ENCODE results near the gene C2orf80. TPM values are rescaled to one million over a fixed set of nuclear protein-coding genes. Genes with fewer than 3 reads are reported as not detected.
"Not testable (repeated sequence)": the region's sequence is repeated elsewhere in the genome, so short reads cannot be mapped to it uniquely, and the experiment has no call there.

C2orf80 gene
- total and polyA plus RNA-seq, 8 donors: not detected

- DNase-seq: no peak
- peaks cover 0 to 11% of the 10 kb centered on the region in 2 donors for H3K4me1 ChIP-seq
- intact Hi-C loops (cut with DNase I): no loop called here
- H3K4me3 ChIP-seq: no peak overlapping the region
- no peaks in the 10 kb centered on the region for H3K9me3 ChIP-seq
- no peaks in the 10 kb centered on the region for H3K36me3 ChIP-seq
- peaks cover 16 to 32% of the 10 kb centered on the region in 2 donors for H3K27me3 ChIP-seq
- no peak overlapping the region for H3K27ac ChIP-seq
- ATAC-seq: no peak
- no peak for TF ChIP-seq CTCF (IDR thresholded peaks at IDR 0.05)
Measured at GRCh38 chr2:208122248-208122647, 67.6 kb downstream of the C2orf80 start.

GRCh38 chr2:208118918-208119317 lies 70.9 kb downstream of the C2orf80 start:
- no peak for DNase-seq
- no peaks in the 10 kb centered on the region for H3K36me3 ChIP-seq
- no peak overlapping the region for H3K4me3 ChIP-seq
- no peak overlapping the region for H3K27ac ChIP-seq
- H3K9me3 ChIP-seq: no peaks in the 10 kb centered on the region
- ATAC-seq: no peak
- H3K27me3 ChIP-seq: peaks cover 8 to 12% of the 10 kb centered on the region in 2 donors
- intact Hi-C loops (cut with DNase I): no loop called here
- peaks cover 0 to 2% of the 10 kb centered on the region in 2 donors for H3K4me1 ChIP-seq
- TF ChIP-seq CTCF (IDR thresholded peaks at IDR 0.05): no peak

GRCh38 chr2:208117390-208117789 lies 72.4 kb downstream of the C2orf80 start:
- H3K27me3 ChIP-seq: peaks cover 8 to 10% of the 10 kb centered on the region in 2 donors
- ATAC-seq; intact Hi-C loops (cut with DNase I); H3K4me1 ChIP-seq; H3K4me3 ChIP-seq; H3K27ac ChIP-seq; H3K9me3 ChIP-seq; H3K36me3 ChIP-seq; DNase-seq: not testable (repeated sequence)

Other genes starting within 250 kb of the C2orf80 start
- 10 to 100 TPM; 15.1 to 16.0 TPM for gene PLEKHM3, start 164.5 kb downstream of the C2orf80 start, total RNA-seq
- 10 to 100 TPM; 14.4 to 17.9 (median 16.5) TPM for gene PLEKHM3, start 164.5 kb downstream of the C2orf80 start, polyA plus RNA-seq (ENCODE audit: insufficient read length in 6 of 6)
- not detected for gene CRYGD, start 65.5 kb downstream of the C2orf80 start, total RNA-seq
- under 1 TPM in 1 of 6 donors, not detected in 5; 0.24 TPM for gene CRYGD, start 65.5 kb downstream of the C2orf80 start, polyA plus RNA-seq (ENCODE audit: insufficient read length in 6 of 6)
- gene CRYGC, start 60.2 kb downstream of the C2orf80 start, total RNA-seq: not detected
- not detected for gene CRYGC, start 60.2 kb downstream of the C2orf80 start, polyA plus RNA-seq (ENCODE audit: insufficient read length in 6 of 6)
- gene CRYGB, start 43.9 kb downstream of the C2orf80 start, total RNA-seq: not detected
- gene CRYGB, start 43.9 kb downstream of the C2orf80 start, polyA plus RNA-seq (ENCODE audit: insufficient read length in 6 of 6): not detected
- gene CRYGA, start 26.4 kb downstream of the C2orf80 start, total RNA-seq: not detected
- not detected for gene CRYGA, start 26.4 kb downstream of the C2orf80 start, polyA plus RNA-seq (ENCODE audit: insufficient read length in 6 of 6)
- 100 to 1,000 TPM; 145 to 213 TPM for gene IDH1, start 65.0 kb upstream of the C2orf80 start, total RNA-seq
- gene IDH1, start 65.0 kb upstream of the C2orf80 start, polyA plus RNA-seq (ENCODE audit: insufficient read length in 6 of 6): 100 to 1,000 TPM in 1 of 6 donors, 10 to 100 TPM in 5; 79.7 to 100 (median 88.7) TPM
- gene PIKFYVE, start 76.2 kb upstream of the C2orf80 start, total RNA-seq: 10 to 100 TPM; 23.8 to 31.6 TPM
- gene PIKFYVE, start 76.2 kb upstream of the C2orf80 start, polyA plus RNA-seq (ENCODE audit: insufficient read length in 6 of 6): 10 to 100 TPM; 25.3 to 29.1 (median 26.7) TPM
- under 1 TPM; 0.09 to 0.10 TPM for gene PTH2R, start 216.8 kb upstream of the C2orf80 start, total RNA-seq
- gene PTH2R, start 216.8 kb upstream of the C2orf80 start, polyA plus RNA-seq (ENCODE audit: insufficient read length in 6 of 6): under 1 TPM in 3 of 6 donors, not detected in 3; 0.14 to 0.42 (median 0.22) TPM